HEK293T (cell line): Measurements from ENCODE around the gene SLC10A1.

ENCODE experiments used
- CTCF ChIA-PET: fragments of 350-600 bp; formaldehyde crosslinking; extraction: SDS; loops from one replicate; lab custom pipeline; 2021; ENCODE audit warnings: antibody characterized with exemption, inconsistent platforms; lab: Yijun Ruan, JAX
- POLR2A ChIA-PET: fragments of 350-600 bp; formaldehyde crosslinking; extraction: SDS; loops from one replicate; lab custom pipeline; 2020; ENCODE audit warnings: antibody characterized with exemption, inconsistent platforms; lab: Yijun Ruan, JAX
- DNase-seq: peaks from one replicate; pipeline ENCODE4 v3.0.0; 2012; ENCODE audit warnings: mixed read lengths; ENCODE audit errors: extremely low spot score
- ARNT ChIP-seq: fragments of 450-650 bp; IDR thresholded peaks from 2 replicates; pipeline ENCODE4 v1.6.1; 2017; ENCODE audit warnings: mild to moderate bottlenecking
- BHLHE40 ChIP-seq: fragments of 450-650 bp; IDR thresholded peaks from 2 replicates; pipeline ENCODE4 v1.6.1; 2016; ENCODE audit warnings: mild to moderate bottlenecking, moderate library complexity, borderline replicate concordance
- CTBP1 ChIP-seq: fragments of 450-650 bp; IDR thresholded peaks from 2 replicates; pipeline ENCODE4 v1.6.1; 2016; ENCODE audit warnings: borderline replicate concordance
- ELF4 ChIP-seq: fragments of 450-650 bp; IDR thresholded peaks from 2 replicates; pipeline ENCODE4 v1.6.1; 2017; ENCODE audit warnings: antibody characterized with exemption
- FOXA1 ChIP-seq: fragments of 450-650 bp; IDR thresholded peaks from 2 replicates; pipeline ENCODE4 v1.6.1; 2016; ENCODE audit warnings: mild to moderate bottlenecking
- FOXK2 ChIP-seq: fragments of 450-650 bp; IDR thresholded peaks from 2 replicates; pipeline ENCODE4 v1.6.1; 2016; ENCODE audit warnings: mild to moderate bottlenecking
- FOXM1 ChIP-seq: fragments of 450-650 bp; IDR thresholded peaks from 2 replicates; pipeline ENCODE4 v1.6.1; 2017; ENCODE audit warnings: mild to moderate bottlenecking, borderline replicate concordance
- HDGF ChIP-seq: fragments of 450-650 bp; IDR thresholded peaks from 2 replicates; pipeline ENCODE4 v1.6.1; 2017; ENCODE audit warnings: antibody characterized with exemption, borderline replicate concordance
- L3MBTL2 ChIP-seq: fragments of 450-650 bp; conservative IDR thresholded peaks from 2 replicates; pipeline ENCODE4 v1.6.1; 2016; ENCODE audit warnings: mild to moderate bottlenecking
- LEF1 ChIP-seq: fragments of 450-650 bp; IDR thresholded peaks from 2 replicates; pipeline ENCODE4 v1.6.1; 2017; ENCODE audit warnings: mild to moderate bottlenecking, borderline replicate concordance
- NFRKB ChIP-seq: fragments of 450-650 bp; IDR thresholded peaks from 2 replicates; pipeline ENCODE4 v1.6.1; 2016; ENCODE audit warnings: mild to moderate bottlenecking, moderate library complexity
- SP1 ChIP-seq: fragments of 450-650 bp; IDR thresholded peaks from 2 replicates; pipeline ENCODE4 v1.6.1; 2017
- SUZ12 ChIP-seq: fragments of 450-650 bp; IDR thresholded peaks from 2 replicates; pipeline ENCODE4 v1.6.1; 2016; ENCODE audit warnings: mild to moderate bottlenecking
- TARDBP ChIP-seq: fragments of 450-650 bp; IDR thresholded peaks from 2 replicates; pipeline ENCODE4 v1.6.1; 2016
- ZNF384 ChIP-seq: fragments of 450-650 bp; IDR thresholded peaks from 2 replicates; pipeline ENCODE4 v1.6.1; 2016
- TF ChIP-seq, protein P1 (sequence below): fragments of 450-650 bp; IDR thresholded peaks from 2 replicates; pipeline ENCODE4 v1.6.1; 2016

The SLC10A1 gene

DNA sequence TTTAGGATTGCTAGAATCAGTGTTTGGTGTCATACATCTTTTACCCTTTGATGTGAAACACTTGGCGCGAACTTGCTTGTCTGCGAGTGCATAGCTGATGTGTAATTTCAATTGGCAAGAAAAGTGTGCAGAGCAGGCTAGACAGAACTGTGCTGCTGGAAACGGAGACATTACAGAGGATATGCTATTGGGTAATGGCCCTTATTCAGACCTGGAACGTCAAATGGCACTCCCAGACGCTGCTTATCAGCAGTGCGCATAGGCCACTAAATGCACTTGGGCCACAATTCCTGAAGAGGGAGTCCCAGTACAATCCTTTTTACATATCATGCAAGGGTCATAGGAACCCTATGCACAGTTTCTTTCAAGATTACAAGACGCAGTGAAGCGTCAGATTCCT is 15.7 kb upstream of the SLC10A1 start:
- ChIA-PET POLR2A (no interaction called here), CTCF (interaction anchor here (0.7 to 1.3 kb wide), 3 partner anchors 232 to 267 kb away, joined by 3 to 8 read pairs (median 4); no protein-coding TSS in a partner anchor)
- TF ChIP-seq SP1 (no peak), NFRKB (no peak), FOXM1 (no peak), FOXA1 (no peak), LEF1 (no peak), HDGF (no peak), SUZ12 (no peak), L3MBTL2 (no peak), TARDBP (no peak), CTBP1 (no peak), ARNT (no peak), ELF4 (no peak), BHLHE40 (no peak), ZNF384 (no peak), FOXK2 (no peak)
- TF ChIP-seq, protein P1, sequence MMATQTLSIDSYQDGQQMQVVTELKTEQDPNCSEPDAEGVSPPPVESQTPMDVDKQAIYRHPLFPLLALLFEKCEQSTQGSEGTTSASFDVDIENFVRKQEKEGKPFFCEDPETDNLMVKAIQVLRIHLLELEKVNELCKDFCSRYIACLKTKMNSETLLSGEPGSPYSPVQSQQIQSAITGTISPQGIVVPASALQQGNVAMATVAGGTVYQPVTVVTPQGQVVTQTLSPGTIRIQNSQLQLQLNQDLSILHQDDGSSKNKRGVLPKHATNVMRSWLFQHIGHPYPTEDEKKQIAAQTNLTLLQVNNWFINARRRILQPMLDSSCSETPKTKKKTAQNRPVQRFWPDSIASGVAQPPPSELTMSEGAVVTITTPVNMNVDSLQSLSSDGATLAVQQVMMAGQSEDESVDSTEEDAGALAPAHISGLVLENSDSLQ, result no peak
- DNase-seq, result peak; percentile 42

GRCh38 chr14:69811868-69812252 is 14.8 kb upstream of the SLC10A1 start:
- POLR2A ChIA-PET, result no interaction called here
- CTCF ChIA-PET, result no interaction called here
- TF ChIP-seq CTBP1 (no peak), TARDBP (no peak), SUZ12 (no peak), SP1 (no peak), NFRKB (no peak), BHLHE40 (no peak), L3MBTL2 (no peak), ELF4 (no peak), FOXA1 (no peak)
- no peak for DNase-seq

GRCh38 chr14:69811227-69811867 is 14.3 kb upstream of the SLC10A1 start:
- ChIA-PET POLR2A (no interaction called here), CTCF (interaction anchor here (0.6 to 0.8 kb wide), 2 partner anchors 60 to 216 kb away, joined by 3 read pairs; no protein-coding TSS in a partner anchor)
- DNase-seq, result no peak
- no peak for TF ChIP-seq FOXK2
- no peak for TF ChIP-seq ELF4
- TF ChIP-seq BHLHE40, result no peak
- TF ChIP-seq L3MBTL2, result no peak
- no peak for TF ChIP-seq TARDBP
- no peak for TF ChIP-seq CTBP1
- TF ChIP-seq, protein P1, result no peak
- TF ChIP-seq LEF1, result no peak

- DNase-seq, result no peak
- CTCF ChIA-PET, result no interaction called here
- TF ChIP-seq FOXM1 (no peak), FOXA1 (no peak), FOXK2 (no peak)
- POLR2A ChIA-PET, result interaction anchor here (0.9 kb wide), 1 partner anchor 42 kb away, joined by 5 read pairs; the partner anchor contains the start of gene SRSF5
Measured at GRCh38 chr14:69808919-69809808, 12.1 kb upstream of the SLC10A1 start.

- no peak for TF ChIP-seq FOXM1
- TF ChIP-seq SP1, result no peak
- TF ChIP-seq SUZ12, result no peak
- no peak for TF ChIP-seq LEF1
- TF ChIP-seq NFRKB, result no peak
- TF ChIP-seq, protein P1, result no peak
- TF ChIP-seq ELF4, result no peak
- no peak for TF ChIP-seq HDGF
- TF ChIP-seq FOXK2, result no peak
- no peak for TF ChIP-seq BHLHE40
- DNase-seq, result no peak
- ChIA-PET CTCF (no interaction called here), POLR2A (interaction anchor here (1.0 kb wide), 1 partner anchor 40 kb away, joined by 3 read pairs; the partner anchor contains the start of gene SRSF5)
Measured at GRCh38 chr14:69807192-69807591, 10.2 kb upstream of the SLC10A1 start.

DNA sequence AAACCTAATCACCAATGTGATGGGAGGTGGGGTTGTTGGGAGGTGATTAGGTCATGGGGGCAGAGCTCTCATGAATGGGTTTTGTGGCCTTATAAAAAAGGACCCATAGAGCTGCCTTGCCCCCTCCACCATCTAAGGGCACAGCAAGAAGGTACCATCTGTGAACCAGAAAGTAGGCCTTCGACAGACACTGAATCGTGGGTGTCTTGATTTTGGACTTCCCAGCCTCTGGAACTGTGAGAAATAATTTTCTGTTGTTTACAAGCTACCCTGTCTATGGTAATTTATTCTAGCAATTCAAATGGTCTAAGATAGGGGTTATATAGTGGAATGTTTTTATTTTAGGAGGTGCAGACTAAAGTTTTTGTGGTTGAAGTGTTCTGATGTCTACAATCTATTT is 7.9 kb upstream of the SLC10A1 start:
- POLR2A ChIA-PET, result no interaction called here
- CTCF ChIA-PET, result interaction anchor here (0.6 kb wide), 1 partner anchor 356 kb away, joined by 3 read pairs; no protein-coding TSS in a partner anchor
- no peak for DNase-seq
- TF ChIP-seq L3MBTL2 (no peak), CTBP1 (no peak), ARNT (no peak), HDGF (no peak), ELF4 (no peak), FOXA1 (no peak), TARDBP (no peak), ZNF384 (no peak), FOXK2 (no peak), SUZ12 (no peak), LEF1 (no peak), FOXM1 (no peak)
- TF ChIP-seq, protein P1, result no peak
